LNCAP (cell line): ENCODE measurements around the gene FOSL2.

Experiments
- TF ChIP-seq, protein P1 (sequence below): fragments of 450-650 bp; IDR thresholded peaks from 2 replicates; pipeline ENCODE4 v1.5.1; 2017; ENCODE audit warnings: mild to moderate bottlenecking

Gene FOSL2

DNA sequence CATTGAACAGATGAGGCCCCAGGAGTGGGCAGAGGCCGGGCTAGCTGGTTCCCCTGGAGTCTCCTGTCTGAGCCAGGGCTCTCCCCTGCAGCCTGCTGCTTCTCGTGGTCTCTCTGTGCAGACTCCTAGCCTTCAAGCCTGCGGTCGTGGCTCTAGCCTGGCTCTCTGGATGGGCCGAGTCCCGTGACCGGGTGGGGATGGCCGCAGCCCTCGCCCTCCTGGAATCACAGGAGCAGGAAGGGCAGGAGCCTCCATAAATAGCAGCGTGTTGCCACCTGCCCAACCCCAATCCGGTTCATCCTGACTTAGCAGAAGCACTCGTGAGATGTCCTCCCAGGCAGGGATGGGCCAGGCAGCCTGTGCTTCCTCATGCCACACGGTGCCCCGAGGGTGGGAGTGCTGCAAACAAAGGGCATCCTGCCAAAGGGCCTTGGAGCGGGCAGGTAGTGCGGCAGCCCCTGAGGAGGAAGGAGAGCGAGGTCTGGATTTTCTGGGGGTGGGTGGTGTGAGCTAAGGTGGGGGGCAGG is 43.9 kb downstream of the FOSL2 start:
- TF ChIP-seq, protein P1, sequence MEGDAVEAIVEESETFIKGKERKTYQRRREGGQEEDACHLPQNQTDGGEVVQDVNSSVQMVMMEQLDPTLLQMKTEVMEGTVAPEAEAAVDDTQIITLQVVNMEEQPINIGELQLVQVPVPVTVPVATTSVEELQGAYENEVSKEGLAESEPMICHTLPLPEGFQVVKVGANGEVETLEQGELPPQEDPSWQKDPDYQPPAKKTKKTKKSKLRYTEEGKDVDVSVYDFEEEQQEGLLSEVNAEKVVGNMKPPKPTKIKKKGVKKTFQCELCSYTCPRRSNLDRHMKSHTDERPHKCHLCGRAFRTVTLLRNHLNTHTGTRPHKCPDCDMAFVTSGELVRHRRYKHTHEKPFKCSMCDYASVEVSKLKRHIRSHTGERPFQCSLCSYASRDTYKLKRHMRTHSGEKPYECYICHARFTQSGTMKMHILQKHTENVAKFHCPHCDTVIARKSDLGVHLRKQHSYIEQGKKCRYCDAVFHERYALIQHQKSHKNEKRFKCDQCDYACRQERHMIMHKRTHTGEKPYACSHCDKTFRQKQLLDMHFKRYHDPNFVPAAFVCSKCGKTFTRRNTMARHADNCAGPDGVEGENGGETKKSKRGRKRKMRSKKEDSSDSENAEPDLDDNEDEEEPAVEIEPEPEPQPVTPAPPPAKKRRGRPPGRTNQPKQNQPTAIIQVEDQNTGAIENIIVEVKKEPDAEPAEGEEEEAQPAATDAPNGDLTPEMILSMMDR = no peak

DNA sequence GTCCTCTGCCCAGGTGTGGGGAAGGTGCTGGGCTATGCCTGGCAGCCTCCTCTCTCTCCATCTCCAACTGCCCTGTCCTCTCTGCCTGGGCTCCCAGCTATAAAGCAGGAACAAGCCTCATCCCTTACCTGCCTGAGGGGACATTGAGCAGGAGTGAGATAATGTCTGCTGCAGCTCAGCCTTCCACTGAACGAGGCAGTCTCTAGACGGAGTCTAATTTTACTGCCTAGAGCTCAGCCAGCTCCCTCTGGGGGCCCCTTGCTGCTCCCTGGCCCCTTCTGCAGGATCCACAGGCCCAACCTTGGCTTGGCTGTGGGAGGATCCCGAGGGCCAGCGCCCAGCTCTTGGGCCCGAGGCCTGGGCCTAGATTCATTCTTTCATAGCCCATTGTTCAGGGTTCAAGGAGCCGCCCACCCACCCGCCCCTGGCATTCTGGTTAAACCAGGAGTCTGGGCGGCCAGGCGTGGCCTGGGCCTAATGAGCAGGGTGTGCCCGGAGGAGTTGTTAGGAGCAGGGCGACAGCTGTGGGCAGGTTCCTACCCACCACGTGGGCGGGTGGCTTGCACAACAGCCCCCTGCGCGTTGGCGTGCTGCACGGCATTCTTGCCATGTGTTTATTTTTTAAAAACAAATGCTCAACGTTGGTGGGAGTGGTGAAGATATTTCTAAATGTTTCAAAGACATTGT is 44.6 kb downstream of the FOSL2 start:
- TF ChIP-seq, protein P1 = no peak

DNA sequence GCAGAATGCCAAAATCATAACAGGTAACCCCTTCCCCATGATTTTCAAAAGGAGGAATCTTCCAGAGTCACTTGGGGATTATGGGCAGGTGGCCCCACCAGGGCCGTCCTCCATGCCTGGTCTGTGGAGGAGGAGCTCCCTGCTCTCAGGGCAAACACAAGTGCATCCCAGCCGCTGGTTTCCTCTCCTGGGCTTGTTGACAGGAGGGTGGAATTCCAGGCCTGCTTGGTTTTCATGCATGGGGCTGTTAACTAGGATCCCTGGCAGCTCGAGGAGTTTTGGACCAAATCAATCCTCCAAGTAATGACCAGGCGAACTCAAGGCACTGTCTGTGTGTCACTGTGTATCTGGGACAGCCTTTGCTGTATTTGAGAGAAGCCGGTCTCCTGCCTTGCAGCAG is 45.3 kb downstream of the FOSL2 start:
- TF ChIP-seq, protein P1 = no peak

DNA sequence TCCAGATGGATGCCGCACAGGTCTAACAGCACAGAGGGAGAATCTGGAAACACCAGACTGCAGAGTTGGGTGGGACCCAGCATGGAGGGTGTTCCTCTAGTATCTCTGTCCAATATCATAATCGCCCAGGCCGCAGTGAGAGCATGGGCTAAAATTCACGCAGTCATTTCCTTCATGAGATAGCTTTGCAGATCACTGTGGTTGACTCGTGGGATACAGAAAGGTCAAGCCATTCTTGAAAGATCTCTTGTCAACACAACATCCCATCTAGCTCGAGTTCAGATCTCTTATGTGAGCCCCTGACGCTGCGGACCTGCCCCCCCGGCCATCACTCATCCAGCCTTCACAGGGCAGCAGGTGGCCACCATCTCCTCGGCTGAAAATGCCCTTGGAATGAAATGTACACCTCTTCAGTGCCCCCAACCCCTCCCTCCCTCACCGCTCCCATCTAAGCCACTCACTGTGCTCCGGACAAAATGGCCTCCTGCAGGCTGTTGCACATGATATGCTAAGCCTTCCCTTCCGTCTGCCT is 45.9 kb downstream of the FOSL2 start:
- TF ChIP-seq, protein P1 = no peak

DNA sequence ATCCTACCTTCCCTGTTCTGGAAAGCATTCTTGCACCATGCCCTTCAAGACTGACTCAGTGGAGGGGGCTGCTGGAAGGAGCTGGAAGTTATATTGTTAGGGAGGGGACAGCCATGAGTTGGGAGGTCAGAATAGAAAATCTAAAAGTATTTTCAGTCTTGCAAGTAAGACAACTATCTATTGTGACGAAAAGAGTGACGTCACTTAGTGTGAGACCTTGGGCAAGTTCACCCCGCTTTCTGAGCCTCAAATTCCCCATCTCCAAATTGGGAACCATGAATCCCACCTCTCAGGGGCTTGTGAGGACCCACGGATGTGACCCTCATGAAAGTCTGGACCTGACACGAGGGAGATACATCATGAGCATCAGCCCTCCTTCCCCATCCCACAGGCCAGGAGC is 46.5 kb downstream of the FOSL2 start:
- TF ChIP-seq, protein P1 = no peak

DNA sequence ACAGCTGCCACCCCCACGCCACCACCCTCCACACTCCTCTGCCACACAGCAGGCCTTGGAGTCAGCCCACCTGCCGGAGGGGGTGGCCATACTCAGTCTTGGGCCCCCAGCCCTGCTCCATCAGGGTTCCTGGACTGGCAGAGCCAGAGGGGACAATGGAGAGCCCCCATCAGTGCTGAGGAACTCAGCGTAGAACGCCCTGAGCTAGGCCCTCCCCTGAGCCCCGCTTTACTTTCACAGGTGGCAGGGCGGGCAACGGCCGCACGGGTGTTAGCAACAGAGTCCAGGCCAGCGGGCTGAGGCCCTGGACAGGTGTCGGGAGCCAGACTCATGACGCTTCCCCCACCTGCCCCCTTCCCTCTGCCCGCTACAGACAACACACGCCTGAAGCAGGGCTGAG is 47.1 kb downstream of the FOSL2 start:
- TF ChIP-seq, protein P1 = no peak

DNA sequence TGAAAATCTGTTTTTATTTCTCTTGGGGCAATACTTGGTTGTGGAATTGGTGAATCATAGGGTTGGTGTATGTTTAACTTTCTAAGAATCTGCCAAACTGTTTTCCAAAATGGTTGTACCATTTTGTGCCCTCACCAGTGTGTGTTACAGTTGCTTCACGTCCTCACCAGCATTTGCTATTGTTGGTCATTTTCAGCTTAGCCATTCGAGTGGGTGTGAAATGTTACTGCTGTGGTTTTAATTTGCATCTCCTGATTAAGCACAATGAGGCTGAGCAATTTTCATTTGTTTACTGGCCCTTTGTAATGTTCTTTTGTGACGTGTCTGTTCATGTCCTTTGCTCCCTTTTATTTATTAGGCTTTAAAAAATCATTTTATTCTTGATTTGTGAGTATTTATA is 49.7 kb downstream of the FOSL2 start:
- TF ChIP-seq, protein P1 = no peak
